Measurements from ENCODE around the gene TOMM70. TPM values are rescaled to one million over a fixed set of nuclear protein-coding genes. Genes with fewer than 3 reads are reported as not detected.

Gene TOMM70
- total and polyA plus RNA-seq, 2 of the 13 experiments (the other 11 are each of a cell fraction or from before 2014, with no cell fraction given) = 27.0 to 77.2 TPM

GRCh38 chr3:100333970-100334487 is 66.9 kb downstream of the TOMM70 start (continued):
- TF ChIP-seq ZNF281 (CRISPR knock-in tag; IDR thresholded peaks at IDR 0.05; ENCODE audit: borderline replicate concordance) (no peak), MAFG (CRISPR knock-in tag; IDR thresholded peaks at IDR 0.05) (no peak), SRF (IDR thresholded peaks at IDR 0.05; ENCODE audit: low read depth, low read length) (no peak), MEF2D (CRISPR knock-in tag; IDR thresholded peaks at IDR 0.05) (no peak), ADNP (CRISPR knock-in tag; IDR thresholded peaks at IDR 0.05) (no peak), ZBTB4 (CRISPR knock-in tag; IDR thresholded peaks at IDR 0.05; ENCODE audit: borderline replicate concordance) (no peak), ZNF687 (CRISPR knock-in tag; IDR thresholded peaks at IDR 0.05) (no peak), UBTF (CRISPR knock-in tag; IDR thresholded peaks at IDR 0.05) (no peak), MTA1 (CRISPR knock-in tag; IDR thresholded peaks at IDR 0.05; ENCODE audit: borderline replicate concordance) (no peak), ZSCAN9 (CRISPR knock-in tag; IDR thresholded peaks at IDR 0.05; ENCODE audit: borderline replicate concordance) (no peak), ZNF776 (CRISPR knock-in tag; IDR thresholded peaks at IDR 0.05) (no peak), ELF4 (CRISPR knock-in tag; IDR thresholded peaks at IDR 0.05; ENCODE audit: borderline replicate concordance) (no peak), CSRNP1 (CRISPR knock-in tag; IDR thresholded peaks at IDR 0.05) (no peak), ZMAT3 (CRISPR knock-in tag; conservative IDR thresholded peaks at IDR 0.05) (0 out of 2 replicates have a peak, but pooled peaks have one; percentile 15)
